HepG2 (cell line): ENCODE measurements around the gene RPL37. TPM values are rescaled to one million over a fixed set of nuclear protein-coding genes. Genes with fewer than 3 reads are reported as not detected.
A peak's percentile ranks its signal among the peaks of the same experiment; 100 is the strongest.

ENCODE experiments used
- AGO2 ChIP-seq: fragments of 200-400 bp; formaldehyde crosslinking; optimal IDR thresholded peaks from 2 replicates; pipeline ENCODE3; 2017; ENCODE audit warnings: mild to moderate bottlenecking, low read depth, low read length, moderate library complexity
- ATF2 ChIP-seq: sonication (generic); formaldehyde crosslinking; IDR thresholded peaks from 2 replicates; pipeline ENCODE4 v1.4.0; 2020; ENCODE audit warnings: missing genetic modification reagents
- CSRNP2 ChIP-seq: sonication (generic); formaldehyde crosslinking; conservative IDR thresholded peaks from 2 replicates; pipeline ENCODE4 v1.8.0; 2022; ENCODE audit warnings: low read depth, missing genetic modification reagents
- ELF4 ChIP-seq: sonication (generic); formaldehyde crosslinking; IDR thresholded peaks from 2 replicates; pipeline ENCODE4 v1.5.0; 2020; ENCODE audit warnings: missing genetic modification reagents, mild to moderate bottlenecking, moderate library complexity, borderline replicate concordance
- HDAC2 ChIP-seq: sonication (generic); formaldehyde crosslinking; IDR thresholded peaks from 2 replicates; pipeline ENCODE4 v1.4.0; 2020; ENCODE audit warnings: missing genetic modification reagents
- HOXA3 ChIP-seq: sonication (generic); formaldehyde crosslinking; IDR thresholded peaks from 2 replicates; pipeline ENCODE4 v1.5.0; 2020; ENCODE audit warnings: missing genetic modification reagents
- LBX2 ChIP-seq: sonication (generic); formaldehyde crosslinking; IDR thresholded peaks from 2 replicates; pipeline ENCODE4 v1.5.0; 2020; ENCODE audit warnings: missing genetic modification reagents, mild to moderate bottlenecking, borderline replicate concordance
- MEF2D ChIP-seq: sonication (generic); formaldehyde crosslinking; IDR thresholded peaks from 2 replicates; pipeline ENCODE4 v1.5.1; 2020; ENCODE audit warnings: mild to moderate bottlenecking, missing genetic modification reagents
- NCOA2 ChIP-seq: sonication (generic); formaldehyde crosslinking; IDR thresholded peaks from 2 replicates; pipeline ENCODE4 v1.8.0; 2022; ENCODE audit warnings: inconsistent platforms
- NFKBIZ ChIP-seq: IDR thresholded peaks from 2 replicates; pipeline ENCODE4 v1.6.1; 2018; ENCODE audit warnings: missing genetic modification reagents, missing compliant biosample characterization
- RBM39 ChIP-seq: fragments of 200-400 bp; formaldehyde crosslinking; IDR thresholded peaks from one replicate; pipeline ENCODE4 v1.6.1; 2018; ENCODE audit warnings: antibody characterized with exemption, mild to moderate bottlenecking, low read depth, low read length; ENCODE audit not compliant: poor library complexity, severe bottlenecking
- RFX1 ChIP-seq: fragments of 450-650 bp; IDR thresholded peaks from 2 replicates; pipeline ENCODE4 v1.6.1; 2017
- RXRB ChIP-seq: IDR thresholded peaks from 2 replicates; pipeline ENCODE4 v1.6.1; 2016; ENCODE audit warnings: borderline replicate concordance, missing genetic modification reagents, missing compliant biosample characterization
- TARDBP ChIP-seq: sonication (generic); formaldehyde crosslinking; IDR thresholded peaks from 2 replicates; pipeline ENCODE4 v1.8.0; 2022; ENCODE audit warnings: mild to moderate bottlenecking, missing genetic modification reagents
- XRCC5 ChIP-seq: fragments of 200-400 bp; formaldehyde crosslinking; optimal IDR thresholded peaks from 2 replicates; pipeline ENCODE3; 2017; ENCODE audit warnings: mild to moderate bottlenecking, low read length
- ZNF136 ChIP-seq: sonication (generic); formaldehyde crosslinking; IDR thresholded peaks from 2 replicates; pipeline ENCODE4 v1.8.1; 2022; ENCODE audit warnings: low read depth, mild to moderate bottlenecking, moderate library complexity, missing genetic modification reagents
- ZNF234 ChIP-seq: sonication (generic); formaldehyde crosslinking; conservative IDR thresholded peaks from 2 replicates; pipeline ENCODE4 v1.5.1; 2020; ENCODE audit warnings: mild to moderate bottlenecking, missing genetic modification reagents
- ZNF674 ChIP-seq: sonication (generic); formaldehyde crosslinking; IDR thresholded peaks from 2 replicates; pipeline ENCODE4 v1.5.0; 2020; ENCODE audit warnings: low read depth, mild to moderate bottlenecking, missing genetic modification reagents
- ZNF710 ChIP-seq: sonication (generic); formaldehyde crosslinking; IDR thresholded peaks from 2 replicates; pipeline ENCODE4 v1.5.0; 2020; ENCODE audit warnings: mild to moderate bottlenecking, missing genetic modification reagents, borderline replicate concordance
- ZNF740 ChIP-seq: sonication (generic); formaldehyde crosslinking; IDR thresholded peaks from 2 replicates; pipeline ENCODE4 v1.4.0; 2020; ENCODE audit warnings: missing genetic modification reagents
- ZNF800 ChIP-seq: sonication (generic); formaldehyde crosslinking; IDR thresholded peaks from 2 replicates; pipeline ENCODE4 v1.4.0; 2020; ENCODE audit warnings: missing genetic modification reagents
- polyA plus RNA-seq, 8 experiments: library from polyadenylated mRNA; depleted of rRNA in 3 of 8; stranded (reverse) in 7 of 8; unstranded in 1 of 8; fragments of >200 nt; fragmentation: Illumina TruSeq in 4 of 8; extraction: Trizol in 4 of 8; gene quantifications; 2 replicates each; pipeline versions ENCODE4 v1.2.1 to v1.2.3, GENCODE V29; 2011 to 2016; ENCODE audit warnings: low read depth in 4 of 8, missing spikeins in 1 of 8, mixed read lengths in 1 of 8; ENCODE audit not compliant: insufficient read depth in 1 of 8
- total RNA-seq, 5 experiments: library from RNA; depleted of rRNA; stranded (reverse); fragments of >200 nt; fragmentation: Illumina TruSeq; extraction: Trizol; gene quantifications; 2 replicates each; pipeline ENCODE4 v1.2.3, GENCODE V29; 2016; ENCODE audit warnings: low read depth in 1 of 5

RPL37 gene
- total and polyA plus RNA-seq, 2 of the 13 experiments (the other 11 are each of a cell fraction or from before 2014, with no cell fraction given), result 1,981 to 3,367 TPM

GRCh38 chr5:40834849-40835787 lies at the start of gene RPL37 (continued):
- peak; percentile 99 for TF ChIP-seq ELF4 (CRISPR knock-in tag)
- peak; percentile 89; the same call in 1 of the 2 replicates for TF ChIP-seq CSRNP2
- peak; percentile 92 for TF ChIP-seq RBM39
- no peak for TF ChIP-seq RFX1
- TF ChIP-seq NFKBIZ (CRISPR knock-in tag), result 0 out of 2 replicates have a peak, but pooled peaks have one; percentile 57
- no peak for TF ChIP-seq LBX2 (CRISPR knock-in tag)
- no peak for TF ChIP-seq ZNF740 (CRISPR knock-in tag)
- peak; percentile 100 for TF ChIP-seq XRCC5
- no peak; the same call in 1 of the 2 replicates for TF ChIP-seq ZNF136 (CRISPR knock-in tag)
- TF ChIP-seq TARDBP (CRISPR knock-in tag), result peak; percentile 98
- peak; percentile 91 for TF ChIP-seq RXRB (CRISPR knock-in tag)
- TF ChIP-seq ZNF674 (CRISPR knock-in tag), result peak; percentile 74; the same call in 1 of the 2 replicates
- TF ChIP-seq ATF2 (CRISPR knock-in tag), result peak; percentile 93
- peak; percentile 94 for TF ChIP-seq MEF2D (CRISPR knock-in tag)
- peak; percentile 78; the same call in 1 of the 2 replicates for TF ChIP-seq ZNF234
- 0 out of 2 replicates have a peak, but pooled peaks have one; percentile 22 for TF ChIP-seq ZNF800 (CRISPR knock-in tag)
- TF ChIP-seq AGO2, result peak; percentile 56
- TF ChIP-seq NCOA2 (CRISPR knock-in tag), result peak; percentile 72
- TF ChIP-seq ZNF710 (CRISPR knock-in tag), result peak; percentile 93
- TF ChIP-seq HOXA3, result peak; percentile 96
- peak; percentile 97 for TF ChIP-seq HDAC2
